ENCODE measurements around the gene RPL7A.
"Not testable (repeated sequence)": the region's sequence is repeated elsewhere in the genome, so short reads cannot be mapped to it uniquely, and the experiment has no call there.

The RPL7A gene

DNA sequence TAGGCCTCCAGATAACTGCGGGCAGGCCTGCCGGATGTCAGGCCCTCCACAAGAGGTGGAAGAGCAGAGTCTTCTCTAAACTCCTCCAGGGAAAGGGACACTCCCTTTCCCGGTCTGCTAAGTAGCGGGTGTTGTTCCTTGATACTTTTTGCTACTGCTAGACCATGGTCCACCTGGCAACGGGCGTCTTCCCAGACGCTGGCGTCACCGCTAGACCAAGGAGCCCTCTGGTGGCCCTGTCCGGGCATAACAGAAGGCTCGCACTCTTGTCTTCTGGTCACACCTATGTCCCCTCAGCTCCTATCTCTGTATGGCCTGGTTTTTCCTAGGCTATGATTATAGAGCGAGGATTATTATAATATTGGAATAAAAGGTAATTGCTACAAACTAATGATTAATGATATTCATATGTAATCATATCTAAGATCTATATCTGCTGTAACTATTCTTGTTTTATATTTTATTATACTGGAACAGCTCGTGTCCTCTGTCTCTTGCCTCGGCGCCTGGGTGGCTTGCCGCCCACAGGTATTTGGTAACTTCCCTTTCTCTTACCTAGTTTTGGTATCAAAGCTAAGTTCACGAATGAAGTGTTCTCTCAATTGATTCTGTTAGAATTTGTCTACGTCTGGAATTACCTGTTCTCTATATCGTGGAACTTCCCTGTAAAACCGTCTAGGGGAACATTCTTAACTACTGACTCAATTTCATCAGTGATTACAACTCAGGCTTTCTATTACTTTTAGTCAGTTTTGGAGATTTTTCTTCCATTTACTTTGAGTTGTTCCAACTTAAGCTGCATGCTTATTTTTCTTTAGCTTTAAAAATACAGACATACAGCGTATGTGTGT lies 18.5 kb upstream of the RPL7A start:
- DNase-seq = peak; percentile 49

DNA sequence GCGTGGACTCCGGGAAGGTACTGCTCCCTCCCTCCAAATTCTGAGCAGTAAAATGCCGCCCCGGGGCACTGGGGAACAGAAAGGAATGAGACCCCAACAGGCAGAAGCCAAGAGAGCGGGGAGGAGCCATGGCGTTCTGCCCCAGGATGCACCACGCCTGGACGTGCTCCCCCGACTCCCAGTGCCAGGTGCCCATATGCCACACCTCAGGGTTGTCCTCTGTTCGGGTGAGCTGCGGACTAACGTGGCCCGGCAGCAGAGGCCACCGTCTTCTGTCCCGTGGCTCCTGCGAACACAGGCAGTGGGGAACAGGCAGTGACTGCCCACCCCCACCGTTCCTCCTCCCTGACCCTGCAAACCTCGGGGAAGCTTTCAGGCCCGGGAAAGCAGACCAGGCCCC lies 16.8 kb upstream of the RPL7A start:
- DNase-seq = no peak

DNA sequence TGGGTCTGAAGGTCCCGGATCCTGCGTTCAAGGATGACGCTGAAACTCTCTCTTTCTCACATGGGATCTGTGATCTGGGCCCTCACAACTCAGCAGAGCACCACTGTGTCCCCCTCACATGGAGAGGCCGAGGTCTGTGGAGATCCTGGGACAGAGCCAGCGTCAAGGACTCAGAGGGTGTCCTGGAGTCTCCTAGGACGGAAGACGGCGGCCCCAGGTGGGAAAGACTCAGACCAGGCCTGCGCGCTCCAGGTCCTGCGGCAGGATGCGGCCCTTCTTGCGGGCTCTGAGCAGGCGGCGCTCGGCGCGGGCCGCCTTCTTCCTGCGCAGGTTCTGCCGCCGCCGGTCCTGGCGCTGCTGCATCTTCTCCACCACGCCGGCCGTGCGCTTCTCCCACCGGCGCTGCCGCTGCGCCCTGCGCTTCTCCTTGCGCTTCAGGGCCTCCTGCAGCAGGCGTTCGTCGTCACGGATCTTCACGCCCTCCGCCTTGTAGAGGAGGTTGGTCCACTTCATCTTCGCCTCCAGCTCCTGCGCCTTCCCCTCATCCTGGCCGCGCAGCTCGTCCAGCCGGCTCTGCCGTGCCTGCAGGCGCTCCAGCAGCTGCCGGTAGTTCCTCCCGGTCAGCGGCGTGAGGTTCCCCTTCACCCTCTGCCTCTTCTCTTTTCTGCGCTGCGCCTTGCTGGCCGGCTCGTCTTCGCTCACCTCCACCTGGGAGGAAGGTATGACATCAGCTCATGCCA lies 16.2 kb upstream of the RPL7A start:
- no peak for DNase-seq

DNA sequence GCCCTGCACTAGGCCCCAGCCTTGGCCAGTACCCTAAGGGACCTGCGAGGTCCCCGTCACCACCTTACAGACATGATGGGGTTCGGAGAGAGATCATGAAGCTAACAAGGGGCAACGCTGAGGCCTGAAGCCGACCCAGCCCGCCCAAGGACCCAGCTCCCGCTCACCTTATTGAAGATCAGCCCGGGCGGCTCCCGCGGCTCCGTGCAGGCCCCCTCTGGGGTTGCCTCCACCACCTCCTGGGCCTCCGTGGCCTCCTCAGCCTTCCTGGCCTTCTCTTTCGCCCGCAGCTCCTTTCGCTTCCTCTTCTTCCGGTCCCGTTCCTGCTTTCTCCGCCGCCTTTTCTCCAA lies 15.7 kb upstream of the RPL7A start:
- DNase-seq = no peak

DNA sequence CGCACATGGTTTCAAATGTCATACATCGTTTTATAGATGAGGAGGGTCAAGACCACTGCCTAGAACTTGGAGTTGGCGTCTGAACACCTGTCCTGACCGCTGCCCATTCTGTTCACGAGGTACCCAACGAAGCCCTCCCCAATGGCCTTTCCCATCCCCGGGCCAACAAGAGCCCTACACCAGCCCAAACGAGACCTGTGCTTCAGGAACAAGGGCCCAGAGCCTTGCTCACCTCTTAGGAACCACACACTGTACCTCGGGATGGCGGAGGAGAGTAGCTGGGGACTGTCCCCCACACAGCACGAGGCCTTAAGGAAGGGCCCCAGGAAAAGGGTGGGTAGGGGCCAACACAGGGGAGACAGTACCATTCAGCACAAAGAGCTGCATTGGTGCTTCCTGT lies 15.0 kb upstream of the RPL7A start:
- no peak for DNase-seq

DNA sequence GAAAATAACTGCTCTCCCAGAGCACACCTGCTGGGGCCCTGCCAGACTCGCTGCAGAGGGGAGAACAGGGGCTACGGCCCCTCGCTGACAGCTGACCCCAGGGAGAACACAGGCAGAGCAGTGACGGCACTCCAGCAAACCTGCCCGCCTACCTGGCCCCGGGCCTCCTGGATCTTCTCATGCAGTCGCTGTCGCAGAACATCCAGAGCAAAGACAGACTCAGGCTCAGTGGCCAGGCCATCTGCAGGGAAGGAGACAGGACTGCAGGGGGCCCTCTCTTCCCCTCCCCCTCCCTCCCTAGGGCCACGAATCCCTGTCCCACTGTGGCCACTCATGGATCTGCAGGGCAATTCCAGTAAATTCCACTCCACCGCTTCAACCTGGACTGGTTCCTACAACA lies 14.5 kb upstream of the RPL7A start:
- no peak for DNase-seq

DNA sequence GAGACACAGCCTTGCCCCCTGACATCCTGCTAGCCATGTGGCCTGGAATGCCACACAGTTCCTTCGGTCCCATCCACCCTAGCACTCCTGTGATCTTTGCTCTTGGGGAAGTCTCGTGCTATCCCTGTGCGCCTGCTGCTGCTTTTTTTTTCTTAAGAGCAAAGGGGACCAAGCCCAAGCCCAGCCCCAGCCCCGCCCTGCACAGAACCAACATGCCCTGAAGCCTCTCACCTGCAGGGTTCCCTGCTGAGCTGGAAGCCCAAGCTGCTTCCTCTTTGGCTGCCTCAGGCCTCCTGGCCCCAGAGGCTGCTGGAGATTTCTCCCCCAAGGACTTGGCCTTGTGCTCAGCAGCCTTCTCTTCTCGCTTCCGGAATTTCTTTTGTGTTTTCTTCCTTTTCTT lies 13.9 kb upstream of the RPL7A start:
- no peak for DNase-seq

DNA sequence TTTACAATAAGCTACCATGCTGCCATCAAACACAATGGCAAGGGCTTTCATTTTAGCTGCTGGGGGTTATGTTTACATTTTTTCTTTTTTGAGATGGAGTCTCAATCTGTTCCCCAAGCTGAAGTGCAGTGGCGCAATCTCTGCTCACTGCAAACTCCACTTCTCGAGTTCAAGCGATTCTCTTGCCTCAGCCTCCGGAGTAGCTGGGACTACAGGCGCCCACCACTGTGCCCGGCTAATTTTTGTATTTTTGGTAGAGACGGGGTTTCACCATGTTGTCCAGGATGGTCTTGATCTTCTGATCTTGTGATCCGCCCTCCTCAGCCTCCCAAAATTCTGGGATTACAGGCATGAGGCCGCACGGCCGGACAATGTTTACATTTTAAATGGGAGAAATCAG lies 13.1 kb upstream of the RPL7A start:
- DNase-seq = not testable (repeated sequence)

DNA sequence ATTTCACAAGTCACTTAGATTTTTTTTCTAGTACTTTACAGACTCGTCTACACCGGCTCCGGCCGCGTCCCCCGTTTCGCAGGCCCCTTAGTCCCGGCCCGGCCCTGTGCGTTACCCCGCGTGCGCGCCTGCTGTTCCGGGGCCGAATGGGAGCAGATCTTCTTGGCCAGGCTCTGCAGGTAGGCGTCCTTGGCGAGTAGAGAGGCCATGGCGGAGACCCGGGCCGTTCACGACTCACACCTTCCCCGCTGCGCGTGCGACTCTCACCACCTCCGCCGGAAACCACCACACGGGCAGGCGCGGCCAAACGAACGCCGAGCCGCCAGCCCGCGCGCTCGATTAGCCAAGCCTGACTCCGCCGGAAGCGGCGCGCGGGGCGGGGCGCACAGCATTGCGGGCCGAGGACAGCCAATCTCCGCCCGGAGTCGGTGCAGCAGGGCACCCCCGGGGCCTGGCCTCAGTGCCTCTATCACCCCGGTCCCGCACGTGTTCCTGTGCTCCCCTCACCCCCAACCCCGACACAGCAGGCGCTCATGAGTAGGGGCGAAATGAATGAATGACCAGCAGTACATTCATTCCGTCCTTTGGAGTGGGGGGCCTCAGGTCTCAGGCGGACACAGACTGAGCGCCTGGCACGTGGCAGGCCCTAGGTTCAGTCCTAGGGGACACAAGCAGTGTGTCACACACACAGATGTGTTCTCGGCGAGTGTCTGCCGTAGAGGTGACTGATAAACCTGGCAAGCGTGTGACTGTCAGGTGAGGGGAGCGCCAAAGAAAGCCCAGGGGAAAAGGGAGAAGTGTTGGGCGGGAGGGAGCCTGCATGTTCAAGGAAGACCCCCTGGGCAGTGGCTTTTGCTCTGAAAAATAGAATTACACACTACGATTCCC lies 11.8 kb upstream of the RPL7A start, which contains the start of gene SURF6:
SURF6 (minus strand) TSS at position 265 of the 888 bp plus-strand sequence; CDS start at position 209, 56 bp downstream.
- peak; percentile 95 for DNase-seq

DNA sequence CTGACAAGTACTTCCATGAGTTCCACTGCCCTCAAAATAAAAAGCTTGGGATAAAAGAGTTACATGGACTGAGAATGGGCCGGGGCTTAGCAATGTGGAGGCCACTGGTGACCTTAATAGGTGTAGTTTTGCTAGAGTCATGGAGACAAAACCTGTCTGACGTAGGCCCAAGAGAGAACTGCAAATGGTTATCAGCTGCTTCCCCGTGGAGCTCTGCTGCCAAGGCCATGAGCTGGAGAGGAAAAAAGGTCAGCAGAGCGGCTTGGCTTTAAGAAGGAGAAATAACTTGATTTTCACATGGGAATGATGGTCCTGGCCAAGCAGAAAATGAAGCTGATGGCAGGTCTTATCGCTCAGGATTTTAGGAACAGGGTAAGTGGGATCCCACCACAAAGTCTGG lies 8.4 kb upstream of the RPL7A start:
- no peak for DNase-seq

DNA sequence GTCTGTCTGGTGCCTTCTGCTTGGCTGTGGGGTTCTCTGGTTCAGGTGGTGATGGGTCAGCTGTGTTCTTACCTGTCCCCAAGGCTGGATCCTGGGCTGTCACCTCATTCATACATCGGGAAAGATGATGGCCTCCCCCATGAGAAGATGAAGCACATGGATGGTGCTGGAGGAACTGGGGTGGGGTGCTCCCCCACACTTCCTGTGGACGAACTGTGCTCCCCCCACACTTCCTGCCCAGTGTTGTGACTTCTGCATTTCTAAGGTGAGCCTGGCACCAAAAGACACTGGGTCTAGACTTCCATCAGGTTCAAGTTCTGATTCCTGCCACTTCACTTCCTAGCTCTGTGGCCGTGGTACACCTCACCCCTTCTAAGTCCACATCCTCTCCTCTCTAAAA lies 7.8 kb upstream of the RPL7A start:
- DNase-seq = no peak

DNA sequence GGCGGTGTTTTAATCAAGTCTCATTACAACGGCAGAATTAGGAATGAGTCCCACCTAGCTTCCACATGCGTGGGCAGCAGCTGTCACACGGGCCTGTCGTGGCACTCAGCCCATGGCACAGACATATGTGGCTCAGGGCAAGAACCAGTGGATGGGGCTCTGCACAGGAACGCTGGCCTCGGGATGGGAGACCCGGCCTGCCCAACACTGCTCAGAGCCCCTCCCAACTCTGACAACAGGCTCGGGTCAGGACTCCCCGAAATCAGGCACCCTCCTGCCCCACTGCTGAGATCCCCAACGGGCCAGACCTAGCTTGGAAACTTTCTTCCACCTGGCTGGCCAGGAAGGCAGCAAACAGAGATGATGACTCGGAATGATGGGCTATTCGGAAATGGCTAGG lies 7.1 kb upstream of the RPL7A start:
- DNase-seq = no peak

DNA sequence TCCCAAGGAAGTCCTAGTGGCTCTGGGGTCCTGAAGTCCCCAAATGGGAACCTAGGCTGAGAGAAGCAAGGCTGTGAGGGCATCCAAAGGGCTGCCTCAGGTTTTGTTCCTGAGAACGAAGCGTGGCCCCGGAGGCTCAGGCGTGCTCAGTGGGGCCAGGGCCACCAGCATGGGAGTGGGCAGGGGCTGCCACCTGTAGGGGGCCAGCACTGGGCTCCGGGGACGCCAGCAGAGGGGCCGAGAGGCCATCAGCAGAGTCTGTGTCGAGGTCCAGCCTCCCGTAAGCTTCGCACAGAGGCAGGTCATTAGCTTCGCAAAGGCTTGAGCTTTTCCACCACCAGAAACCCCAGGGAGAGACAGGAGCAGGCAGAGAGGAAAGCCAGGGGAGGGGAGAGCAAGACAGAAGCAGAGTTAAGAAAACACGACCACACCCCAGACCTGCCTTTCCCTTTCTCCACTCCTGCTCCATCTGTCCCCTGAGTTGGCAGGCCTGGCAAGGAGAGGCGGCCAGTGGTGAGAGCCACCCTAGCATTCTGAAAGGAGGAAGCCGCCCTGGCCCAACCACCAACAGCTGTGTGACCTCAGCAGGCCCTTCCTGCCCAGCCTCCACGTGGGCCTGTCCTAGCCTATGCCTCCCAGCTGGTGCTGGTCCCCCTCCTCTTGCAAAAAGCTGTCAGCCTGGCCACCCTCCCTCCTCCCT lies 6.5 kb upstream of the RPL7A start:
- no peak for DNase-seq

DNA sequence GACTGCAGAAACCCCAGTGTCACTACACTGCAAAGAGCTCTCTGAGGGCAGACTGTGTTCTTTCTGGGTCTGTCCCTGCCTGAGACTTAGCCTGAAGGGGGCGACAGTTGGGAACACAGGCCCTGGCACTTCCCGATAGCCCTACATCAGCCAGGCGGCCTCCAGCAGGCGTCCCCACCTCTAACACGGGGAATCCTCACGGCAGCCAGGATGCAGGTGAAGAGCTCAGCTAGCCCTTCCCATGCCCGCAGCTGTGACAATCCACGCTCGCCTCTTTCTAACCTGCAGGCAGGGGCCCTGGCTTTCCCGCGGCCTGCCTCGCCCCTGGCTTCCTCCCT lies 6.0 kb upstream of the RPL7A start:
- DNase-seq = no peak

DNA sequence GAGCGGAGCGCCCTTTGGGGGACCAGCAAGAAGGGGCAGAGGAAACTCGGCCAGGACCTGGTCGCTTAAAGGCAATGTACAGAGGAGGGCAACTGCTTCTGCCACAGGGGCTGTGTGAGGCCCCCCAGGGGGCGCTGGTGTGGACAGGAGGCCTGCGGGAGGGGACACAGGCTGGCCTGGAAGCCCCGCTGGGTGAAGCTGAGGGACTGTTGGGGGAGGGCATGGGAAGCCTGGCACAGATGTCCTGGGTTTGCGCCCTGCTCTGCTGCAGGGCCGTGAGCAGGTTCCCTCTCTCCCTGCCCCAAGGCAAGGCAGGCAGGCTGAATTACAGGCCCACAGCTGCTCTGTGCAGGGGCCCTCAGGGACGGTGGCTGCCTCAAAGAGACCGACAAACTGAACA lies 5.4 kb upstream of the RPL7A start:
- no peak for DNase-seq

DNA sequence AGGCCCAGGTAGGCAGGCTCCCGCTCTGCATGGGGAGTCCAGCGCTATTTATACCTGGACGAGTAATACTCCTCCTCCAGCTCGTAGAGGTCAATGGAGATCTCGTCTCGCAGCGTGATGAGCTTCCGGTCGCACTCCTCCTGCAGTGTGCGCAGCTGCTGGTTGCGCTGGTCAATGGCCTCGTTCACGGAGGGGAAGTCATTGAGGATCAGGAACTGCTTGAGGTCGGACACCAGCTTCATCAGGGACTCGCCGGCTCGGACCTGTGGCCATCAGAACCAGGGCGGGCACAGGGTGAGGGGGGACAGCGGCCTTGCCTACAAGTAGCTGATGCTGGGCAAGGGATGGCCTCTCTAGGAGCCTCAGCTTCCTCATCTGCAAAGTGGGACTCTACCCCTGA lies 3.9 kb upstream of the RPL7A start:
- no peak for DNase-seq

DNA sequence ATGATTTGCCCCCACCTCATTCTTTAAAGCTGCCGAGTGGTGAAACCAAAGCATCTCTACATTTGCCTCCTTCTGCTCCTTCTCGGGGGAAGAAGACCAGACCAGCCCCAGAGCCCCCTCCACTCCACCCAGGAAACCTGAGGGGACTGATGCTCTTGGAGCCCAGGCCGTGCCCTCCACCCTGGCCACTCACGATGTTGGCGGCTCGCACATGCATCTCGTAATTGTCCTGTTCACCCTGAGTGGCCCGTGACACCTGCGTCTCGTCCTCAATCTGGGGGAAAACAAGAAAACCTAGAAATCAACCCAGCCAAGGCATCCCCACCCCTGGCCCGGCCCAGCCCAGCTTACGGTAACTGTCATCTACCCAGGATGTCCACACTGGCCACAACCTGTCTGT lies 3.0 kb upstream of the RPL7A start:
- no peak for DNase-seq

DNA sequence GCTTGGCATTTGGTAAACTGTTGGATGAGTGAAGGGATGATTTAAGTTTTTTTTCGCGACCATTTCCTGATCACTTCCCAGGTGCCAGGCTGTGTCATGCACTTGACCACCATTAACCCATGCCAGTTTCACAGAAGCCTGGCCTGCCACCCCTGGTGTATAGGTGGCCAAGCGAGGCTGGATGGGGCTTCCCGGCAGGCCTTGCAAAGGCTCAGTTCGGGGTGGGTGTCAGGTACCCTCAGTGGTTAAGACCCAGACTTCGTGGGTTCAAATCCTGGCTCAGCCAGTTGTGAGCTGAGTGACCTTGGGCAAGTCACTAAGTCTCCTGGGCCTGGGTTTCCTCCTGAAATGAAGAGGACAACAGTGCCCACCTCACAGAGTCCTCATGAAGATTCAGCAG lies 2.4 kb upstream of the RPL7A start:
- DNase-seq = no peak

DNA sequence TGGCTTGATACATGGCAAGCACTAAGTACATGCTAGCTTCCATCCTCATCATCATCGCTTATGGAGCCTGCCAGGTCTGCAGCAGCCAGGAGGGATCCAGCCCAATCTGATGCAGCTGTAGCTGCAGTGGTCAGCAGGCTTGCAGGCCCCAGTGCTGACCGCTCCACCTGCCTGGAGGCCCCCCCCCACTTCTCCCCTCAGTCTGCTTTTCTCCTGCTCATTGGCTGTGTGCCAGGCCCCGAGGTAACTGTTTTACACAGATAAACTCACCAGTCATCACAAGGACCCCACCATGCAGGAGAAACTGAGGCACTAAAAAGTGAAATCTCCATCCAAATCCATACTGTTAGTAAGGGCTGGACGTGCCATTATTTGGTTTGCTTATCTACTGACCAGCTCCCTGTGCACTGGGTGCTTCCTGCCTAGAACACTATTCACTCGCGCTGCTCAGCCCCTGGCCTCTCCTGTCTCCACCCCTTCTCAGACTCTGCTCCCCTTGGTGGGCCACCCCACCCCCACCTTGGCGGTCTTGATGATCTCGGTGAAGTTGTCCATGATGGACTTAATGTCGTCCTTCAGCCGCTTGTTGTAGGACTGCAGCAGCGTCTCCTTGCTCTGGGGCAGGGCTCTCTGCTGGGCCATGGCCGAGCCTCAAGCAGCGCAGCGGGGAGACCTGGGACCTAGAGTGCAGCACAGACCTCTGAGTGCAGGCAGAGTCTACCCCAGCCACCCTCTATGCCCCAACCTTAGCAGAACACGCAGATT lies 1.8 kb upstream of the RPL7A start:
- DNase-seq = no peak

DNA sequence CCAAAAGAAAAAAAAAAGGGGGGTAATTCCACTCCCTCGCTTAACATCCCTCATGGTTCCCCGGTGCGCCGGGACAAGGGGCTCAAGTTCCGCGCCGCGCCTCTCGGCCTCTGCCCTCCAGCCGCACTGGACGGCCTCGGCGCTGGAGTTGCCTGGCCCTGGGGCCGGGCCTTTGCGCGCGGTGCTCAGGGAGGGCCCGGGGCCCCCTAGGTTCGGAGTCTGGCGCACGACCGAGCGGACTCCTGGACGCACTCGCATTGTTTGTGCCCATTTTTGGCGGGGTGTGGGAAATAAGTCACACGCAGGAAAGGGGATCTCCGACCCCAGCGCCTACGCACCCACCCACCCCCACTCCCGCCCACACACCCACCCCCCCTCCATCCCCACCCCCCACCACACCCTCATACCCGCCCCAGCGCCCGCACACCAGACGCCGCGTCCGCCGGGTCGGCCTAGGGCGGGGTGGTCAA lies 468 bp upstream of the RPL7A start:
- peak; percentile 67 for DNase-seq

DNA sequence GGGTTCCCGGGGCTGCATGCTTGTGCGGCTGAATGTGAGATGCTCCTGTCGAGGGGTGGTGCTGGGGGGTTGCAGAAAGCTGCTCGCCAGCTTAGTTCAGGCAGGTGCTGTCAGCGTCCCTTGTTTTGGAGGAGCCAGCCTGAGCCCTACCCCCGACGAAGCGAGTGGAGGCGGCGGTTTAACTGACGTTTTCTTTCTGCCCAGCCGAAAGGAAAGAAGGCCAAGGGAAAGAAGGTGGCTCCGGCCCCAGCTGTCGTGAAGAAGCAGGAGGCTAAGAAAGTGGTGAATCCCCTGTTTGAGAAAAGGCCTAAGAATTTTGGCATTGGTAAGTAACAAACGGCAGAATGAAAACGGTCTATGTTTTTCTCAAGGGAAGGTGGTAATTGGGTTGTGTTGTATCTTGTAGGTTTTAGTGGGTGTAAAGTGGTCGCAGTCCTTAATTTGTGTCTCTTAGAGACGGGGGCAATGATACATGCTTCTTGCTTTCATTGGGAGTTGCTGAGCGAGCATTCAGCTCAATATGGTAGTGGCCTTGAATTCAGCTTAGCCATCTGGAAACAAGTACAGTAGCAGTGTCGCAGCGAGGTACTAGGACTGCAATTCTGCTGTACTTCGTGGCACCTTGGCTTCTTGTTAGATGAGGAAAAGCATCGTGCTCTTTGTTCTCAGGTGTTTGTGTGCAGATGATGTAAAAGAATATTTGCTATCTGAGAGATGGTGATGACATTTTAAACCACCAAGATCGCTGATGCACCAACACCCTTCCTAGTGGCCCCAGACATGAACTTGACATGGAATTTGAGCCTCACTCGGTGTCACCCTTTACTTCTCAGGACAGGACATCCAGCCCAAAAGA lies 928 bp downstream of the RPL7A start:
- no peak for DNase-seq
